GM12891 (cell line): Measurements from ENCODE around the gene GNS.

Experiments
- POLR2A ChIP-seq: IDR thresholded peaks from 2 replicates; pipeline ENCODE4 v1.6.1; 2011; ENCODE audit warnings: low read depth, low read length, control low read depth
- POLR2AphosphoS5 ChIP-seq: IDR thresholded peaks from 2 replicates; pipeline ENCODE4 v1.6.1; 2011; ENCODE audit warnings: low read depth, low read length, control low read depth
- TAF1 ChIP-seq: IDR thresholded peaks from 2 replicates; pipeline ENCODE4 v1.6.1; 2011; ENCODE audit warnings: low read depth, low read length, control low read depth

DNA sequence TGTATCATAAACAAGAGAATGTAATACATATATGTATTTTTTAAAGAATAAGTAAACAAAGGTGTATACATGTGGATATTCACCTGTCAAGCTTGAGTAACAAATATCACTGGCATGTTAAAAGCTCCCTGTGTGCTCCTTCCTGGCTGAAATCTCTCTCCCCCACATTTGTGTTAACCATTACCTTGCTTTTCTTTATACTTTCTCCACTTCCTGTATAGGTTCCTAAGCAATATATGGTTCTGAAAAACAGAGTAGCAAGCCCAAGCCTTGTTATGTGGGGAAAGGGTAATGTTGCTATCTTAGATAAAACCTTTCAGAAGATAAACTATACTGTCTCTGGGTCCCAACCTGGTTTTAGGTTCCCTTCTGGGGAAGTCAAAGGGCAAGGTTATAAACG is 32.9 kb upstream of the GNS start:
- TF ChIP-seq POLR2A (no peak), TAF1 (no peak), POLR2AphosphoS5 (no peak)
